HG03064 (cell line): ENCODE data around the gene RHBDL2.
"Not testable (repeated sequence)": the region's sequence is repeated elsewhere in the genome, so short reads cannot be mapped to it uniquely, and the experiment has no call there.

Experiments used
- ATAC-seq: cut with Tn5 transposase; IDR thresholded peaks from one replicate; pipeline ENCODE4 v1.9.1; 2021; ENCODE audit warnings: low read depth; ENCODE audit not compliant: unreplicated experiment

RHBDL2 gene

DNA sequence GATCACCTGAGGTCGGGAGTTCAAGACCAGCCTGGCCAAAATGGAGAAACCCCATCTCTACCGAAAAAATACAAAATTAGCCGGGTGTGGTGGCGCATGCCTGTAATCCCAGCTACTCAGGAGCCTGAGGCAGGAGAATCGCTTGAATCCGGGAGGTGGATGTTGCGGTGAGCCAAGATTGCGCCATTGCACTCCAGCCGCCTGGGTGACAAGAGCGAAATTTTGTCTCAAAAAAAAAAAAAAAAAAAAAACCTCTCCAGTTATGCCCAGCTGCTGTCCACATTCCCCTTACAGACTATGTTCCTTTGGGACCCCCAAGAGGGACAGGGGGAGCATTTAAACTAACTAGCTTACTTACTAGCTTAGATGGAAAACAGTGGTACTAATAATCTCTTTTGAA is 105.3 kb downstream of the RHBDL2 start:
- ATAC-seq: not testable (repeated sequence)
